ENCODE data around the gene HIC1. TPM values are rescaled to one million over a fixed set of nuclear protein-coding genes. Genes with fewer than 3 reads are reported as not detected.
A peak's percentile ranks its signal among the peaks of the same experiment; 100 is the strongest.

Gene HIC1
- total and polyA plus RNA-seq, 2 of the 4 experiments (the other 2 are of a cell fraction): 10.4 to 23.0 TPM

DNA sequence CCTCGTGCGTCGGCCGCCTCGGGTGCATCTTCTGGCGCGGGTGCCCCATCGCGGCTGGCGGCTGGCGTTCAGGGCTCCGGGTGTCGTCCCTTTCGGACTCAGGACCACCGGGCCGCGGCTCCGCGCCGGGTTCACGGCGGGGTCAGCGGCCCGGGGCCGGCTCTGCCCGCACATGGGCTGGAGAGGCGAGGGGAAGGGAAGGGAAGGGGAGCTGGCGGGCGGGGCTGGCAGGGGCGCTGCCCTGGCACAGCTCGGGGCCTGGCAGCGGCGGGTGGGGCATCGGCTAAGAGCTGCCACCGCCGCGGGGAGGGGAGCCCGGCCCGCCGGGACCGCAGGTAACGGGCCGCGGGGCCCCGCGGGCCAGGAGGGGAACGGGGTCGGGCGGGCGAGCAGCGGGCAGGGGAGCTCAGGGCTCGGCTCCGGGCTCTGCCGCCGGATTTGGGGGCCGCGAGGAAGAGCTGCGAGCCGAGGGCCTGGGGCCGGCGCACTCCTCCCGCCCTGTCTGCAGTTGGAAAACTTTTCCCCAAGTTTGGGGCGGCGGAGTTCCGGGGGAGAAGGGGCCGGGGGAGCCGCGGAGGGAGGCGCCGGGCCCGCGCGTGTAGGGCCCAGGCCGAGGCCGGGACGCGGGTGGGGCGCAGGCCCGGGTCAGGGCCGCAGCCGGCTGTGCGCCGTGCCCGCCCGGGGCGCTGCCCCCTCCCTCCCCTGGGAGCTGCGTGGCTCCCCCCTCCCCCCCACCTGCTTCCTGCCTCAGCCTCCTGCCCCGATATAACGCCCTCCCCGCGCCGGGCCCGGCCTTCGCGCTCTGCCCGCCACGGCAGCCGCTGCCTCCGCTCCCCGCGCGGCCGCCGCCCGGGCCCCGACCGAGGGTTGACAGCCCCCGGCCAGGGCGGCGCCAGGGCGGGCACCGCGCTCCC, 646 bp downstream of the HIC1 start:
- 0 out of 2 replicates have a peak, but pooled peaks cover 5% of the 10 kb centered on the region for H3K9me1 ChIP-seq (ENCODE audit: insufficient read depth, low read length)
- H3K23ac ChIP-seq (ENCODE audit: low read depth, low read length): no peak overlapping the region
- H3K4me1 ChIP-seq (ENCODE audit: control insufficient read depth, insufficient read depth, low read length): peaks cover 24% of the 10 kb centered on the region
- no peak overlapping the region for H2BK20ac ChIP-seq (ENCODE audit: low read depth, low read length)
- H4K20me1 ChIP-seq (ENCODE audit: insufficient read depth, low read length): peaks cover 30% of the 10 kb centered on the region
- H3K18ac ChIP-seq (ENCODE audit: low read depth, low read length): peak overlapping the region; percentile 58; the same call in 1 of the 2 replicates
- BruUV-seq (replicated peaks): no TSS peak
- ChIA-PET CTCF (interaction anchor here (0.6 to 6.3 kb wide), 8 partner anchors 16 to 208 kb away, joined by 3 to 57 read pairs (median 4); no protein-coding TSS in a partner anchor), POLR2A (ENCODE audit: unreplicated experiment) (interaction anchor here (0.6 to 1.3 kb wide), 4 partner anchors 28 to 568 kb away, joined by 3 to 4 read pairs (median 4); no protein-coding TSS in a partner anchor)
- ATAC-seq (ENCODE audit: low read depth) (peak; percentile 8), DNase-seq (peak; percentile 55)
- 0% methylated on average over 56 of the region's 113 CpGs; no CpG with 5 or more reads in 1 of the 2 experiments for WGBS, 2 experiments (ENCODE audit: extremely low coverage in 2 of 2, insufficient read length in 1 of 2)
- peak overlapping the region; percentile 5; the same call in 1 of the 2 replicates for H4K5ac ChIP-seq (ENCODE audit: low read depth, low read length)
- TF ChIP-seq RAD21 (IDR thresholded peaks at IDR 0.05; ENCODE audit: low read length) (no peak), POLR2A (IDR thresholded peaks at IDR 0.05; ENCODE audit: low read depth, low read length) (peak; percentile 20; the same call in 1 of the 2 replicates), MAZ (IDR thresholded peaks at IDR 0.05; ENCODE audit: borderline replicate concordance, low read depth, low read length) (0 out of 2 replicates have a peak, but pooled peaks have one; percentile 14)
- peak overlapping the region; percentile 89 for H2AFZ ChIP-seq (replicated peaks; ENCODE audit: low read length, poor library complexity)
- in situ Hi-C loops (cut with MboI; ENCODE audit: low sequenced_read_pairs) (no loop called here), intact Hi-C loops (cut with micrococcal nuclease) (loop anchor here (1.0 kb wide), 2 partner anchors 189 to 227 kb away; no protein-coding TSS in a partner anchor), dilution Hi-C loops (cut with HindIII; ENCODE audit: low sequenced_read_pairs, unreplicated experiment) (no loop called here)
- peak overlapping the region; percentile 58; the same call in 1 of the 2 replicates for H2AK5ac ChIP-seq (ENCODE audit: low read depth, low read length)
- H2BK15ac ChIP-seq (ENCODE audit: low read depth, low read length): no peak overlapping the region
- no peaks in the 10 kb centered on the region for H3K9me3 ChIP-seq (ENCODE audit: control insufficient read depth, insufficient read depth, low read length)
- H4K8ac ChIP-seq (ENCODE audit: low read depth in 2 of 2, low read length in 2 of 2): peak overlapping the region in 1 of 2 experiments; percentile 72; a peak in 2 of 4 replicates
- H3K4ac ChIP-seq (ENCODE audit: low read depth, low read length): peak overlapping the region; percentile 81
- peak overlapping the region; percentile 72 for H2BK120ac ChIP-seq (ENCODE audit: low read depth, low read length)
- H3K4me3 ChIP-seq (ENCODE audit: insufficient read depth, low read depth, low read length): peak overlapping the region; percentile 75
- H4K91ac ChIP-seq (ENCODE audit: insufficient read depth, low read depth, low read length): peak overlapping the region; percentile 84
- H3K27me3 ChIP-seq (ENCODE audit: control insufficient read depth, insufficient read depth, low read length): no peaks in the 10 kb centered on the region
- peak overlapping the region; percentile 95 for H2BK5ac ChIP-seq (ENCODE audit: low read depth, low read length, poor library complexity, severe bottlenecking)
- peak overlapping the region; percentile 96 for H3K9ac ChIP-seq (ENCODE audit: low read depth, low read length)
- H3K14ac ChIP-seq (replicated peaks; ENCODE audit: low read depth, low read length): peak overlapping the region; percentile 91
- H2AK9ac ChIP-seq (replicated peaks; ENCODE audit: low read depth, low read length, poor library complexity): peak overlapping the region; percentile 99
- H3K79me1 ChIP-seq (ENCODE audit: low read depth in 1 of 2, low read length in 2 of 2): peaks cover 7 to 29% of the 10 kb centered on the region in 2 experiments; a peak in 3 of 4 replicates
- peak overlapping the region; percentile 92; the same call in 1 of the 2 replicates for H3K56ac ChIP-seq (ENCODE audit: extremely low read depth, insufficient read depth, low read length)
- peak overlapping the region; percentile 98 for H3K27ac ChIP-seq (ENCODE audit: insufficient read depth, low read length)
- H3K4me2 ChIP-seq (ENCODE audit: low read depth, low read length): peak overlapping the region; percentile 48
- H3K36me3 ChIP-seq (ENCODE audit: control insufficient read depth, insufficient read depth, low read length): peaks cover 34% of the 10 kb centered on the region
